TTC549 (cell line): ENCODE measurements around the gene TMOD1.
"Not testable (repeated sequence)": the region's sequence is repeated elsewhere in the genome, so short reads cannot be mapped to it uniquely, and the experiment has no call there.

Experiments used
- FAIRE-seq: peaks from 2 replicates; lab custom pipeline; 2012; peaks lifted over from hg19 to GRCh38; lab: Jason Lieb, UNC

The TMOD1 gene

GRCh38 chr9:97599314-97599846 lies 97.9 kb downstream of the TMOD1 start:
- FAIRE-seq, result no peak

GRCh38 chr9:97600531-97601227 lies 99.2 kb downstream of the TMOD1 start:
- no peak for FAIRE-seq

- FAIRE-seq, result no peak
Measured at GRCh38 chr9:97601228-97601898, 99.9 kb downstream of the TMOD1 start.

DNA sequence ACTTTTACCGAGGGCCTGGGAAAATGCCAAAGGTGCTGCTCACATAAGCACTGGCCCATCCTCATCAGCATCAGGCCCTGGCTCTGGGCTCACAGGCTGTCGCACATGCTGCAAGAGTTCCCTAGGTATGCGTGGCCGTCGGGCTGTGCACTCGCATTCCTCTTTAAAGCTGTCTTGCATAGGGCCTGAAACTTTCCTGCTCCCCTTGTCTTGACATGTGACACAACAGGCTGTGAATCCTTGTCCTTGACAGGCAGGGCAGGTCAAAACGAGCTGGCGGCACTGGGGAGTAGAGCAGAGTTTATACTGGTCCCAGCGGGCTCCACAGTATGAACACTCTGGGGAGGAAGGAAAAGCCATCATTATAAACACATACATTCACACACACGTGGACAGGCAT lies 101.0 kb downstream of the TMOD1 start:
- FAIRE-seq, result no peak

DNA sequence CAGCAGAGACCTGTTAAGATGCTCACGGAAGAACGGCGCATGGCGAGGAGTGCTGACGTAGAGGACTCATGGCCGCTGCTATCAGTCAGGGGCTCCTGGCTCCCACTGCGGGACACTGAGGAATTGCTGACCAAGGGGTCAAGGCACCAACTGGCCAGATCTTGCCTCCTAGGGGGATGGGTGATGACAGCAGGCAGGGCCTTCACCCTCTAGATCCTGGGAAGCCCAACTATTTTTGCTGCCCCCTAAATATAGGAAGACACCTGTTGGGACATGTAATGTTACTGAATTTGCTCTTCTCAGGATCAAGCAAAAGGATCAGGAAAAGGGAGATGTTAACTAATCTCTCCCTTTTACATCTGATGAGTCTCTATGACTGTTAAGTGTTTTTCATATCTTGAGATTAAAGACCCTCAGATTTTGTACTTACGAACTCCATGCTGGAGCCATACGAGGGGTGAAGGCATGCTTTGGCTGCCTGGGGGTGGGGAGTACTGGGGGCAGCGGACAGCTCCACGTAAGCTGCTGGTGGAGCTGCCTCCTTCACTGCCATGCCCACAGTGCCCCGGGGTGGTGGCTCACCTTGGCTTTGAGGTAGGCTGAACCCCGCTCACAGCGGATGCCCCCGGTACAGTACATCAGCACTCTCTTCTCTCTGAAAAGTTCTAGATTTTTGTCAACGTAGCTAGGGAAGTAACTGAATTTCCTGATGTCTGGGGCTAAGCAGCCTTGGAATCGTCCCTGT lies 103.6 kb downstream of the TMOD1 start:
- no peak for FAIRE-seq

- peak; percentile 83 for FAIRE-seq
Measured at GRCh38 chr9:97615439-97616072, 114.1 kb downstream of the TMOD1 start.

DNA sequence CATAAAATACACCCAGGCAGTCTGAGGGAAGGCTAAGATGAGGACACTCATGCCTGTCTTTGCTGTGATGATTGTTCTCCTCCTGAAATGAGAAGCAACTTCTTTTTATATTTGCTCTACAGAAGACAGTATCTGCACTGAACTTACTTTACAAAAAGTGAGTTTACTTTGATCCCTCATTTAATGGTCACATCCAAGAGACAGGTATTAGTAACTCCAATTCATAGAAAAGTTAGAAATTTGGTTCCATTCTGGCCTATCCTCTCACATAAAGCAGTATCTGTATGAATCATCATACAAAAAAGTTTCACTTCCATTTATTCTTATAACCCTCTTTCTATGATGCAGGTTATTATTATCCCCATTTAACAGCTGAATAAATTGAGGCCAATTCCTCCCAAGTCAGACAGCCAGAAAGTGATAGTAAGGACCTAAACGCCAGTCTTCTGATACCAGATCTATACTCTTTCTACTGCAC lies 116.5 kb downstream of the TMOD1 start:
- FAIRE-seq, result no peak

GRCh38 chr9:97620063-97620462 lies 118.6 kb downstream of the TMOD1 start:
- not testable (repeated sequence) for FAIRE-seq

DNA sequence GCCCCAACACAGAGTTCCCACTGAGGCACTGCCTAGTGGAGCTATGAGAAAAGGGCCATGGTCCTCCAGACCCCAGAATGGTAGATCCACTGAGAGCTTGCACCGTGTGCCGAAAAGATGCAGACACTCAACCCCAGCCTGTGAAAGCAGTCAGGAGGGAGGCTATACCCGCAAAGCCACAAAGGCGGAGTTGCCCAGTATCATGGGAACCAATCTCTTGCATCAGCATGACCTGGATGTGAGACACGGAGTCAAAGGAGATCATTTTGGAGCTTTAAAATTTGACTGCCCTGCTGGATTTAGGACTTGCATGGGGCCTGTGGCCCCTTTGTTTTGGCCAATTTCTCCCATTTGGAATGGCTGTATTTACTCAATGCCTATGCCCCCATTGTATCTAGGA lies 121.0 kb downstream of the TMOD1 start:
- not testable (repeated sequence) for FAIRE-seq

DNA sequence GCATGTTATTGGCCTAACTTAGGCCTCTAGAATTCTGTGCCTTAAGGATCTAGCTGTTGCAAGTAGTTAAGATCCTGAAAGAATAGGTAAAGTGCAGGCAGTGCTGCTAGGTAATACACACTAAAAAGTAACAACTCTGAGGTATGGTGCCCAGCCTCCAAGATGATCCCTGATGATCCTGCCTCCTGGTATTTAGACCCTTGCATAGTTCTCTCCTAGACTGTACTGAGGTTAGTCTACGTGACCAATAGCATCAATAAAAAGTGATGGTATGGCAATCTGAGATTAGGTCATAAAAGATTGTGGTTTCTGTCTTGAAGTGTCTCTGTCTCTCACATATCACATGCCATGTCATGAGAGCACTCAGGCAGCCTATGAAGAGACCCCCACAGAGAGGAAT lies 122.5 kb downstream of the TMOD1 start:
- no peak for FAIRE-seq

DNA sequence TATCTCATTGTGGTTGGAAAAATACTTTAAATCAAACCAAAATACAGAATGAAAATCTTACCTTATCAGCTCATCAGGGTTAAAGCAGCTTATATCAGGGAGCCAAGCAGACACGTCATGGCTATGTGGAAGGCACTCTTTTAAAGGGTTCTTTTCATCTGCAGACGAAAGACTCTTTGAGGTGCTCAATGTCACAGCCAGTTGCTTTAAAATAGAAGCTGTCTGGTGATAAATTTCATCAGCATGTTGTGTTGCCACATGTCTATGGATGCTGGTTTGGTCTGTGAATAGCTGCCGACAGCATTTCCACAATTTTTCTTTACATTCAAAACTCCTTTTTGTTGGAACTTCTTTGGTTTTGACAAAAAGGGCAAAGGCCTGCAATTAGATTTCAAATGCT lies 124.2 kb downstream of the TMOD1 start:
- FAIRE-seq, result no peak

DNA sequence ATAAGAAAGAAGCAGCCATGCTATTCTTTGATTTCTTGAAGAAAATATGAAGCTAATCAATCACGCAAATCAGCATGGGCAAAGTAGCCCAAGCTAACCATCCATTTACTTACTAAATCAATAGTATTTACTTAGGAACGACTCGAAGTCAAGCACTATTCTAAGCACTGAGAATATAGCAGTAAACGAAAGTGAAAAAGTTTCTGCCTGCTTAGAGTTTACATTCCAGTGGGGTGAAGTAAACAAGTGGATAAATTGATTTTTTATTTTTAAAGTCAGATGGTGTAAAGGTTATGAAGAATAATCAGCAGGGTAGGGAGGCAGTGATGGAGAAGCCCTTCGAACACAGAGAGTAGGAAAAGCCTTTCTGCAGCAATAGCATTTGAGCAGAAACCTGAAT lies 126.2 kb downstream of the TMOD1 start:
- FAIRE-seq, result no peak

GRCh38 chr9:97628668-97629067 lies 127.2 kb downstream of the TMOD1 start:
- no peak for FAIRE-seq

DNA sequence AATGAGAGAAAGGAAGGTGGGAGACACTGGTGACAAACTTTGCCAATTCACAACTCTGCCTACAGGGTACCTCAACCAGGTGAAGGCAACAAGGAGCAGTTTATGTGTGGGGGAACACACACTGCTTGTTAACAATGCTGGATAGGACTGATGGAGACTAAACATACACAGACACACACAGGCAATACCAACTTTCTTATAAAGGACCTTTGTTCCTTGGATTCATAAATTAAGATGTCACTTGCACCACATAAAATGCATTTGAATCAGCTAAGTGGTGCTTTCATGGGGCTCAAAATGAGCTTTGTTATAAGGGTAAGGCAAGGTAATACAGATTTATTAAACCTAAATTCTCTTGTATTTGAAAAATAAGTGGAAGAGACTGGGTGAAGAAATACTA lies 127.7 kb downstream of the TMOD1 start:
- FAIRE-seq, result no peak

DNA sequence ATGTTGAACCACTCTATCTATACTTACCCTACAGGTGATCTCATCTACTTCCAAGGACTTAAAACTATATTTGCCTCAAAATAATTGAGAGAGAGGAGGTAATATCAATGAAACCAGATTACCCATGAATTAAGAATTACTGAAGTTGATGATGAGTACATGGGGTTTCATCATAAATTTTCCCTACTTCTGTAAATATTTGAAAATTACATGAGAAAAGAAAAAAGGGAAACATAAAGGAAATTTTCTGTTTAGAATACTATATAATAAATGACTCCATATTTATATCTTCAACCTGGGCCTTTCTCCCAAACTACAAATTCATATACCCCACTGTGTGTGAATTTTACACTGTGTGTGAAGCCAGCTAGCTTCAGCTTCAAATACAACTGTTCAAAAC lies 129.1 kb downstream of the TMOD1 start:
- FAIRE-seq, result no peak

DNA sequence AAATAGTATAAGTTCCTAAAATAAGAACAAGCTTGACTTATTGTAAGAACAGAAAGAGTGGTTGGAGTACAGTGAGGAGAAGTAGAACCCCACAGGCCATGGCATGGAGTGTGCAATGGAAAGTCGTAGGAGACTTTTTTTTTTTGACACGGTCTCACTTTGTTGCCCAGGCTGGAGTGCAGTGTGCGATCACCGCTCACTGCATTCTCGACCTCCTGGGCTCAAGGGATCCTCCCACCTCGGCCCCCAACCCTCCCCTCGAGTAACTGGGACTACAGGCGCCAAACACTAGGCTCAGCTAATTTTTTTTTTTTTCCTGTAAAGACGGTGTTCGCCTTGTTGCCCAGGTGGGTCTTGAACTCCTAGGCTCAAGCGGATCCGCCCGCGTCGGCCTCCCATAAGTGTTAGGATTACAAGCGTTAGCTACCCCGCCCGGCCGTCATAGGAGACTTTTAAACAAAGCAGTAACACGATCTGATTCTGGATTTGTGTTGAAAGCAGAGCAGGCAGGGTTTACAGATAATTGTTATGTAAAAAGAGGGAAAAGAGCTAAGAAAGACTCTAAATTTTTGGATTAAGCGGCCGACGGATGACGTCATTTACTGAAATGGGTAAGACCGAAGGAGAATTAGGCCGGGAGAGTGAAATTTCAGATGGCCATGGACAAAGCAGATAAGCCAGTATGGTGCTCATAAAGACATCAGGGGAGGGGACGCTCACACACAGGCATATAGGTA lies 130.9 kb downstream of the TMOD1 start:
- no peak for FAIRE-seq

DNA sequence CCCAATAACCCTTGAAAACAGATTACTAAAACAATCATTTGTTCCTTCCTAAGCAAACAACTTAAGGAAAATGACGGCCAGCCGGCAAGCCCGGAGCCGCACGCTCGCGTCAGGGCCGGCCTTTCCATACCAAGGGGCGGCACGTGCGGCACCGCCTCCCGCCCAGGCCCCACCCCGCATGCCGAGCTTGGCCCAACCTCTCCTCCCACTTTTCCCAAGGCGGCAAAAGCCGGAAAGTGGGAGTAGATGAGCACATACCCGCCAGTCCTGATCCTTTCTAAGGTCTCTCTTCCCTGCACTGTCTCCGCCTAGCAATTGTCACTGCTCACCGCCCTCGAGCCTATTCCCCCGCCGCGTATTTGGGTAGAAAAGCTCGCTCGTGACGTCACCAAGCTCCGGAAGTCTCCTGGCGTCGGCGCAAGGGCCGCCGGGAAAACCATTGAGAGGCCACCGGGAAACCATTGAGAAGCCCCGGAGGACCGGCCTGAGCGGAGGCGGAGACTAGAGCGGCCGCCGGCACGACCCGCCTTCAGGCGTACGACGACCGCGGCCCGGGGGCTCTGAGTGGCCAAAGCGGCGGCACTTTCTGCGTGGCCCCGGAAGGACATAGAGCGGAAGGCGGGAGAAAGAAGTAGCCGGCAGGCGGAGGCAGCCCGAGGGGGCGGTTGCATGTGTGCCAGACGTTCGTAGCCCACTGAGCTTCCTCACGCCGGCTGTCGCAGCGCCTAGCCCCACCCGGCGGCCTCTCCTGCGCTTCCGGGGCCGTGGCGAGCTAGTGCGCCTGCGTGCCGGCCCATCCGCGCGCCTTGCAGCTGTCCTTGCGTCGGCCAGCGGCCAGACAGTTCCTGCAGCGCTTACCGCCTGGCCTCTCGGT lies 131.8 kb downstream of the TMOD1 start, which contains the start of the genes NCBP1 and TSTD2:
Gene NCBP1 (plus strand): TSS at position 837 of the 874 bp plus-strand sequence. CDS start 61 bp downstream, outside the sequence.
Gene TSTD2 (minus strand): TSS at position 384 of the 874 bp plus-strand sequence. CDS start 5,806 bp downstream, outside the sequence.
- FAIRE-seq, result peak; percentile 80

GRCh38 chr9:97633859-97634490 lies 132.5 kb downstream of the TMOD1 start:
- no peak for FAIRE-seq

DNA sequence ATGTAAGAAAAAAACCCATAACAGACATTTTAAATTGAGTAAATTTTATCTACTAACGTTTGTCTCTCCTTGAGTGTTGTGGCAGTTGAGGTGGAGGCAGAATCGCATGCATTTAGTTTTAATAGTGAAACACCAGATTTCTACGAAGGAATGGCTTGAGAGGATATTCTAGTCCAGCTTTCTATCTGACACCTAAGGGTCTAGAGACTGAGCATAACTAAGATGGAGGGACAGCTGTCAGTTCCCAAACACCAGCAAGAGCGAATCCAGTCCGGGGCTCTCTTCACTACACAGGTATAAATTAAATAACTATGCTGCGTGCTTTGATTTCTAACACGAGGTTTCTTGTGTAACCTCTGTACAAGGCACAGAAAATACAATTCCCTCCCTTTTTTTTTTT lies 133.6 kb downstream of the TMOD1 start:
- no peak for FAIRE-seq

DNA sequence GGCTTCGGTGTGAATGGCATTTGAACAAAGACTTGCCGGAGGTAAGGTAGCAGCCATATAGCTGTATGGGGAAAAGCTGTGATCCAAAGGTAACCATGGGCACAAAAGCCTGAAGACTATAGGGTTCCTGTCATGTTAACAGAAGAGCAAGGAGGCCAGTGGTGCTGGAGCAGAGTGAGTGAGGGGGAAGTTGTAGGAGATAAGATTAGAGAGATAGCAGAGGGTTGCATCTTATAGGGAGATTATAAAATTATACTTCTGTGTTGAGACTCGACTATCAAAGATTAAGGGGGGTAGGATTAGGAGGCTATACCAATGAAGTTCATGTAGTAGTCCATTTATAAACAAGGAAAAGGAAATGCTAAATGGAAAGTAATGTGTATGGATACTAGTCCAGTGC lies 135.4 kb downstream of the TMOD1 start:
- FAIRE-seq, result no peak
